Suprapubic skin (tissue), 4 donors: ENCODE measurements around the gene PRRC2B. TPM values are rescaled to one million over a fixed set of nuclear protein-coding genes. Genes with fewer than 3 reads are reported as not detected.
"Not testable (repeated sequence)": the region's sequence is repeated elsewhere in the genome, so short reads cannot be mapped to it uniquely, and the experiment has no call there.

ENCODE experiments used
- DNase-seq, 2 donors: peaks; one replicate each; pipeline ENCODE4 v3.0.0-alpha.2; 2019; ENCODE audit warnings: low spot score in 2 of 2
- H3K27ac ChIP-seq: fragments of 200-600 bp; sonication (generic); one replicate; pipeline ENCODE4 v1.5.1; 2019
- H3K27me3 ChIP-seq: fragments of 200-600 bp; sonication (generic); one replicate; pipeline ENCODE4 v1.5.1; 2019
- H3K36me3 ChIP-seq: fragments of 200-600 bp; sonication (generic); one replicate; pipeline ENCODE4 v1.5.1; 2019
- H3K4me1 ChIP-seq: fragments of 200-600 bp; sonication (generic); one replicate; pipeline ENCODE4 v1.5.1; 2019
- H3K4me3 ChIP-seq: fragments of 200-600 bp; sonication (generic); one replicate; pipeline ENCODE4 v1.5.1; 2019; ENCODE audit warnings: mild to moderate bottlenecking
- H3K9me3 ChIP-seq: fragments of 200-600 bp; sonication (generic); one replicate; pipeline ENCODE4 v1.5.1; 2019
- CTCF ChIP-seq, 2 donors: fragments of 200-600 bp in 1 of 2; fragments of 450-650 bp in 1 of 2; sonication (generic) in 1 of 2; IDR thresholded peaks; one replicate each; pipeline ENCODE4 v1.5.1; 2016 to 2019; ENCODE audit warnings: antibody characterized with exemption in 2 of 2, mild to moderate bottlenecking in 1 of 2, moderate library complexity in 1 of 2
- EP300 ChIP-seq: sonication (generic); formaldehyde crosslinking; IDR thresholded peaks from one replicate; pipeline ENCODE4 v1.6.1; 2017; ENCODE audit warnings: antibody characterized with exemption
- POLR2A ChIP-seq, 2 donors: fragments of 450-650 bp; IDR thresholded peaks; one replicate each; pipeline ENCODE4 v1.6.1; 2017; ENCODE audit warnings: antibody characterized with exemption in 2 of 2, mild to moderate bottlenecking in 2 of 2, moderate library complexity in 2 of 2
- POLR2AphosphoS5 ChIP-seq, 3 donors: sonication (generic); formaldehyde crosslinking; IDR thresholded peaks; one replicate each; pipeline ENCODE4 v1.6.1; 2017; ENCODE audit warnings: antibody characterized with exemption in 3 of 3
- WGBS: methylation state at CpG from one replicate; pipeline ENCODE4 v1.1.5; 2018; 5-methylcytosine and 5-hydroxymethylcytosine counted together
- total RNA-seq, 4 donors: library from RNA; depleted of rRNA; stranded (reverse); fragments of >200 nt; gene quantifications; one replicate each; pipeline ENCODE4 v1.1.0, GENCODE V29; 2016

PRRC2B gene
- total RNA-seq, 4 donors from 2014 or later = 153 to 286 (median 240) TPM

- Histone ChIP-seq H3K27me3 (no peaks in the 10 kb centered on the region), H3K27ac (no peak overlapping the region), H3K4me3 (no peak overlapping the region), H3K4me1 (no peaks in the 10 kb centered on the region), H3K9me3 (no peaks in the 10 kb centered on the region), H3K36me3 (peaks cover 99% of the 10 kb centered on the region)
- WGBS = 71% methylated on average over 13 of the region's 13 CpGs
- DNase-seq = peak in 1 of 2 donors; percentile 71
- TF ChIP-seq EP300 = no peak
- no peak for TF ChIP-seq POLR2A (IDR thresholded peaks at IDR 0.05)
- no peak for TF ChIP-seq CTCF (IDR thresholded peaks at IDR 0.05)
- TF ChIP-seq POLR2AphosphoS5 (IDR thresholded peaks at IDR 0.05) = no peak
These were observed 73.5 kb downstream of the PRRC2B start for GRCh38 chr9:131467214-131467935.

- H3K36me3 ChIP-seq = peaks cover 100% of the 10 kb centered on the region
- H3K9me3 ChIP-seq = no peaks in the 10 kb centered on the region
- peak in 1 of 2 donors; percentile 2 for DNase-seq
- H3K4me1 ChIP-seq = no peaks in the 10 kb centered on the region
- WGBS = 90% methylated on average over 4 of the region's 4 CpGs
- H3K27me3 ChIP-seq = no peaks in the 10 kb centered on the region
- no peak overlapping the region for H3K27ac ChIP-seq
- no peak overlapping the region for H3K4me3 ChIP-seq
- no peak for TF ChIP-seq EP300
- TF ChIP-seq POLR2AphosphoS5 (IDR thresholded peaks at IDR 0.05) = no peak
- TF ChIP-seq CTCF (IDR thresholded peaks at IDR 0.05) = no peak
- no peak for TF ChIP-seq POLR2A (IDR thresholded peaks at IDR 0.05)
These were observed 74.1 kb downstream of the PRRC2B start for GRCh38 chr9:131468031-131468430.

GRCh38 chr9:131469356-131469755, 75.5 kb downstream of the PRRC2B start:
- H3K36me3 ChIP-seq = peaks cover 100% of the 10 kb centered on the region
- H3K4me1 ChIP-seq = no peaks in the 10 kb centered on the region
- TF ChIP-seq EP300 (no peak), POLR2AphosphoS5 (IDR thresholded peaks at IDR 0.05) (no peak), CTCF (IDR thresholded peaks at IDR 0.05) (no peak), POLR2A (IDR thresholded peaks at IDR 0.05) (no peak)
- H3K9me3 ChIP-seq = no peaks in the 10 kb centered on the region
- H3K27ac ChIP-seq = no peak overlapping the region
- H3K27me3 ChIP-seq = no peaks in the 10 kb centered on the region
- H3K4me3 ChIP-seq = no peak overlapping the region
- 84% methylated on average over 4 of the region's 6 CpGs for WGBS
- peak in 1 of 2 donors; percentile 47 for DNase-seq

- Histone ChIP-seq H3K36me3 (peaks cover 100% of the 10 kb centered on the region), H3K27me3 (no peaks in the 10 kb centered on the region), H3K4me3 (no peak overlapping the region), H3K9me3 (no peaks in the 10 kb centered on the region), H3K27ac (no peak overlapping the region), H3K4me1 (no peaks in the 10 kb centered on the region)
- WGBS = 93% methylated on average over 16 of the region's 16 CpGs
- DNase-seq = peak in 1 of 2 donors; percentile 15
- TF ChIP-seq POLR2AphosphoS5 (IDR thresholded peaks at IDR 0.05) (no peak), EP300 (no peak), POLR2A (IDR thresholded peaks at IDR 0.05) (no peak), CTCF (IDR thresholded peaks at IDR 0.05) (no peak)
These were observed 76.1 kb downstream of the PRRC2B start for GRCh38 chr9:131469951-131470350.

GRCh38 chr9:131470581-131470991, 76.7 kb downstream of the PRRC2B start:
- Histone ChIP-seq H3K9me3 (no peaks in the 10 kb centered on the region), H3K4me3 (no peak overlapping the region), H3K36me3 (peaks cover 100% of the 10 kb centered on the region), H3K27ac (no peak overlapping the region), H3K4me1 (no peaks in the 10 kb centered on the region), H3K27me3 (no peaks in the 10 kb centered on the region)
- peak in 1 of 2 donors; percentile 56 for DNase-seq
- WGBS = 98% methylated on average over 11 of the region's 12 CpGs
- TF ChIP-seq POLR2A (IDR thresholded peaks at IDR 0.05) (no peak), POLR2AphosphoS5 (IDR thresholded peaks at IDR 0.05) (no peak), EP300 (no peak), CTCF (IDR thresholded peaks at IDR 0.05) (no peak)

- peaks cover 100% of the 10 kb centered on the region for H3K36me3 ChIP-seq
These were observed 78.2 kb downstream of the PRRC2B start for GRCh38 chr9:131472085-131472484.

More at GRCh38 chr9:131472085-131472484, 78.2 kb downstream of the PRRC2B start:
- not testable (repeated sequence) for H3K4me1 ChIP-seq, DNase-seq, H3K27me3 ChIP-seq, H3K4me3 ChIP-seq, H3K9me3 ChIP-seq, H3K27ac ChIP-seq
- WGBS = 98% methylated on average over 5 of the region's 5 CpGs
